GM12864 (cell line): ENCODE data around the gene ZNF428.

ENCODE experiments used
- DNase-seq: peaks from one replicate; pipeline ENCODE4 v3.0.0-alpha.2; 2011; ENCODE audit warnings: low read depth
- H3K4me3 ChIP-seq: 2 replicates; pipeline ENCODE4 v1.5.1; 2011; ENCODE audit warnings: mild to moderate bottlenecking, low read depth, low read length, control low read depth
- CTCF ChIP-seq: IDR thresholded peaks from 2 replicates; pipeline ENCODE4 v1.5.1; 2011; ENCODE audit warnings: low read depth, mild to moderate bottlenecking, moderate library complexity, low read length, control low read depth, inconsistent platforms; ENCODE audit errors: missing control alignments

The ZNF428 gene

GRCh38 chr19:43628646-43629326 lies 9.4 kb upstream of the ZNF428 start:
- no peak overlapping the region for H3K4me3 ChIP-seq
- DNase-seq, result no peak
- TF ChIP-seq CTCF, result no peak

GRCh38 chr19:43626838-43627237 lies 7.4 kb upstream of the ZNF428 start:
- no peak for DNase-seq
- no peak for TF ChIP-seq CTCF
- no peak overlapping the region for H3K4me3 ChIP-seq

- DNase-seq, result no peak
- TF ChIP-seq CTCF, result no peak
- H3K4me3 ChIP-seq, result no peak overlapping the region
Measured at GRCh38 chr19:43625918-43626579, 6.6 kb upstream of the ZNF428 start.

DNA sequence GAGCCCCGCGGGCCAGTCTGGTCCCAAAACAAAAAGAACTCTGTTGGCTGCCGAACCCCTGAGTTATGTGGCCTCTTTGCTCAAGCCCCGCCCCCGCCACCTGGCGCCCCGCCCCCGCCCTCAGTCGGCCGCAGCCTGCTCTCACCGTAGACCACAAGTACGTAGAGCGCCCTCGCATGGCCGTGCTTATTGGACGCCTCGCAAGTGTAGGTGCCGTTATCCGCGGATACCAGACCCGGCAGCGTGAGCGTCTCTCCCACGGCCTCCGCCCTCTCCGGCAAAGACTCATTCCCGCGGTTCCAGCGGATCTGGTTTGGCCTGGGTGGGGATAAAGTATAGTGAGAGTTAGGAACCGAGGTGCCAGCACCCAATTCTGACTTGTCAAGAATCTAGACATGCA lies 5.5 kb upstream of the ZNF428 start:
- peak; percentile 57 for DNase-seq
- no peak overlapping the region for H3K4me3 ChIP-seq
- peak; percentile 50 for TF ChIP-seq CTCF

- H3K4me3 ChIP-seq, result no peak overlapping the region
- TF ChIP-seq CTCF, result no peak
- no peak for DNase-seq
Measured at GRCh38 chr19:43623889-43624670, 4.7 kb upstream of the ZNF428 start.

- no peak overlapping the region for H3K4me3 ChIP-seq
- no peak for DNase-seq
- no peak for TF ChIP-seq CTCF
Measured at GRCh38 chr19:43622956-43623355, 3.5 kb upstream of the ZNF428 start.

GRCh38 chr19:43622070-43622469 lies 2.6 kb upstream of the ZNF428 start:
- no peak overlapping the region for H3K4me3 ChIP-seq
- DNase-seq, result no peak
- no peak for TF ChIP-seq CTCF
